B cell (primary cell): ENCODE results near the gene SLC39A11. TPM values are rescaled to one million over a fixed set of nuclear protein-coding genes. Genes with fewer than 3 reads are reported as not detected.

Source experiments
- ATAC-seq: fragments of 200-7000 bp; cut with Tn5 transposase; one replicate; pipeline ENCODE4 v1.10.0; 2021; ENCODE audit warnings: low read depth, mild to moderate bottlenecking, moderate number of reproducible peaks, moderate library complexity
- CTCF ChIA-PET: fragments of 350-600 bp; sonication (Branson Sonifier 250); formaldehyde crosslinking; loops from one replicate; lab custom pipeline; 2021; ENCODE audit warnings: antibody characterized with exemption, inconsistent platforms; lab: Charles Lee
- POLR2A ChIA-PET: fragments of 350-600 bp; sonication (Branson Sonifier 250); formaldehyde crosslinking; loops from one replicate; lab custom pipeline; 2021; ENCODE audit warnings: antibody characterized with exemption; lab: Charles Lee
- DNase-seq: peaks from one replicate; pipeline ENCODE4 v3.0.0; 2013
- H2AFZ ChIP-seq: 2 replicates; pipeline ENCODE4 v1.6.1; 2012; ENCODE audit warnings: mild to moderate bottlenecking, low read depth, low read length; ENCODE audit not compliant: insufficient read depth, poor library complexity, severe bottlenecking
- H3K27ac ChIP-seq, 2 donors: 1 replicate in 1 of 2; 2 replicates in 1 of 2; pipeline ENCODE4 v1.5.1; 2012 to 2013; ENCODE audit warnings: low read length in 2 of 2, mild to moderate bottlenecking in 2 of 2, moderate library complexity in 1 of 2
- H3K27me3 ChIP-seq, 4 experiments: fragments of 200-600 bp in 1 of 4; sonication (generic) in 1 of 4; replicated peaks in 1 of 4; 1 replicate in 2 of 4; 2 replicates in 2 of 4; pipeline versions ENCODE4 v1.6.1 to v1.7.0; 2013 to 2016; ENCODE audit warnings: low read length in 3 of 4, mild to moderate bottlenecking in 2 of 4, mixed read lengths in 1 of 4, moderate library complexity in 1 of 4; ENCODE audit not compliant: insufficient read depth in 4 of 4, control insufficient read depth in 3 of 4; ENCODE audit errors: control extremely low read depth in 1 of 4
- H3K36me3 ChIP-seq, 2 experiments: replicated peaks in 1 of 2; 1 replicate in 1 of 2; 2 replicates in 1 of 2; pipeline versions ENCODE4 v1.6.1 to v1.7.1; 2013; ENCODE audit warnings: low read length in 1 of 2; ENCODE audit not compliant: insufficient read depth in 2 of 2, control insufficient read depth in 1 of 2; ENCODE audit errors: control extremely low read depth in 1 of 2, extremely low read depth in 1 of 2
- H3K4me1 ChIP-seq, 2 donors: fragments of 200-600 bp in 1 of 2; sonication (generic) in 1 of 2; 1 replicate in 1 of 2; 2 replicates in 1 of 2; pipeline versions ENCODE4 v1.5.1 to v1.6.1; 2013 to 2017; ENCODE audit warnings: low read length in 2 of 2; ENCODE audit not compliant: control insufficient read depth in 2 of 2, insufficient read depth in 2 of 2
- H3K4me2 ChIP-seq: replicated peaks from 2 replicates; pipeline ENCODE3; 2012; ENCODE audit warnings: mild to moderate bottlenecking, low read depth, low read length; ENCODE audit not compliant: poor library complexity, severe bottlenecking
- H3K4me3 ChIP-seq, 5 experiments: fragments of 200-600 bp in 1 of 5; sonication (generic) in 1 of 5; 1 replicate in 3 of 5; 2 replicates in 2 of 5; pipeline versions ENCODE4 v1.5.1 to v1.7.0; 2011 to 2016; ENCODE audit warnings: low read length in 4 of 5, mild to moderate bottlenecking in 4 of 5, low read depth in 2 of 5, control low read depth in 1 of 5, moderate library complexity in 1 of 5; ENCODE audit not compliant: insufficient read depth in 1 of 5; ENCODE audit errors: control extremely low read depth in 1 of 5, extremely low read depth in 1 of 5
- H3K79me2 ChIP-seq: fragments of 200-600 bp; sonication (generic); one replicate; pipeline ENCODE4 v1.6.0; 2016; ENCODE audit warnings: low read length; ENCODE audit not compliant: control insufficient read depth, insufficient read depth
- H3K9ac ChIP-seq: fragments of 200-600 bp; sonication (generic); 2 replicates; pipeline ENCODE4 v1.6.1; 2017; ENCODE audit warnings: mild to moderate bottlenecking, low read length, moderate library complexity
- H3K9me3 ChIP-seq, 3 donors: one replicate each; pipeline versions ENCODE4 v1.6.1 to v1.7.1; 2013; ENCODE audit warnings: low read length in 2 of 3; ENCODE audit not compliant: control insufficient read depth in 2 of 3, insufficient read depth in 1 of 3; ENCODE audit errors: control extremely low read depth in 1 of 3
- H4K20me1 ChIP-seq: 2 replicates; pipeline ENCODE4 v1.6.0; 2012; ENCODE audit warnings: mild to moderate bottlenecking, low read length; ENCODE audit not compliant: insufficient read depth, control insufficient read depth, poor library complexity, severe bottlenecking
- H3K27ac Mint-ChIP-seq: one replicate; pipeline ENCODE4 v1.8.0; 2021; ENCODE audit warnings: mixed read lengths
- H3K27me3 Mint-ChIP-seq: one replicate; pipeline ENCODE4 v1.8.0; 2021; ENCODE audit warnings: mixed read lengths
- H3K4me1 Mint-ChIP-seq: one replicate; pipeline ENCODE4 v1.8.0; 2021; ENCODE audit warnings: mixed read lengths
- H3K4me3 Mint-ChIP-seq: one replicate; pipeline ENCODE4 v1.8.0; 2021; ENCODE audit warnings: mixed read lengths
- H3K9me3 Mint-ChIP-seq: one replicate; pipeline ENCODE4 v1.8.0; 2022; ENCODE audit warnings: mixed read lengths; ENCODE audit not compliant: insufficient read depth
- EZH2 ChIP-seq: IDR thresholded peaks from 2 replicates; pipeline ENCODE4 v1.6.1; 2012; ENCODE audit warnings: borderline replicate concordance, low read depth, mild to moderate bottlenecking, moderate library complexity, low read length; ENCODE audit not compliant: insufficient read depth, poor library complexity, severe bottlenecking
- WGBS: methylation state at CpG from one replicate; pipeline ENCODE4 v1.1.5; 2013; ENCODE audit warnings: missing lambda C conversion rate; ENCODE audit not compliant: insufficient coverage; 5-methylcytosine and 5-hydroxymethylcytosine counted together
- intact Hi-C: fragments of 100-400 bp; cut with micrococcal nuclease; formaldehyde crosslinking; loops from one replicate; pipeline ENCODE4 v1.10.0; 2022
- polyA plus RNA-seq: library from polyadenylated mRNA; depleted of rRNA; stranded (reverse); fragments of >200 nt; gene quantifications from 2 replicates; pipeline ENCODE4 v1.2.3, GENCODE V29; 2012
- total RNA-seq, 2 donors: library from RNA; stranded (reverse); fragments of 120-200 nt in 1 of 2; gene quantifications; 1 replicate in 1 of 2; 2 replicates in 1 of 2; pipeline versions ENCODE4 v1.2.3 to v1.2.4, GENCODE V29; 2013 to 2022
- TF ChIP-seq, protein P1 (sequence below): fragments of 200-600 bp; IDR thresholded peaks from one replicate; pipeline ENCODE4 v1.8.0; 2022; ENCODE audit warnings: antibody characterized with exemption, mild to moderate bottlenecking

SLC39A11 gene
- total and polyA plus RNA-seq, 2 donors (not counting 1 experiment from before 2014, with no cell fraction given), result 6.9 to 39.6 TPM

DNA sequence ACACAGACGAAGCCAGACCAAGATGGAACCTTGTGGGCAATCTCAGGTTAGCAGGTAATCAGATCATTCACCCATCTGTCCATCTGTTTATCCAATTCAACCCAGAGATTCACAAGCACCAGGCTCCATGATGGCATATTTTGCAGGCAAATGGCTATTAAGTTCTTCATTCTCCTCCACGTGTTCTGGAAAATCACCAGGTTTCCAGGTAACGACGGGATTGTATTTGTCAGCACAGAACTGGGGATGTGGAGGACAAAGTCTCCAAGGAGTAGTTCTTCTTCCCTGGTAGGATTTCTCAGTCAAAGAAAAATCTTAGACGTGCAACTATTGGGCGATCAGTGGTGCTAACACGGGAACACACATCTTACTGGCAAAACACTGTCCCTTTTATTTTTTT lies 368.8 kb downstream of the SLC39A11 start:
- CTCF ChIA-PET, result interaction anchor here (5.8 to 6.0 kb wide), 2 partner anchors 432 to 646 kb away, joined by 126 to 136 read pairs; no protein-coding TSS in a partner anchor
- no peak overlapping the region for H3K27ac ChIP-seq

DNA sequence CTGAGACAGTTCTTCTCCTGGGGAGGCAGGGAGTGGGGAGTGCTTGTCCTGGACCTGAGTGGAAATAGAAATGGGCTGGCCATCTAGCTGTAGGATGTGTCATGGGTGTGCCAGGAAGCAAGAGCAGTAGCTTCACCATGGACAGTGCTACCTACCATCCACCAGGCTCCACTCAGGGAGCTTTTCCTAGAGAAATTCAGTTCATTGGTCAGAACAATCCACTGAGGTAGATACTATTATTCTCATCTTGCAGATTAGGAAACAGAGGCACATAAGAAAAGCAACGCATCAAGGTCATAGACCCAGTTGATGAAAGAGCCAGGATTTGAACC lies 372.0 kb downstream of the SLC39A11 start:
- Histone ChIP-seq H3K36me3 (no peaks in the 10 kb centered on the region), H3K4me1 (peaks cover 5 to 9% of the 10 kb centered on the region in 2 donors), H2AFZ (no peak overlapping the region), H3K27me3 (no peaks in the 10 kb centered on the region), H4K20me1 (no peaks in the 10 kb centered on the region), H3K4me3 (no peak overlapping the region), H3K27ac (no peak overlapping the region), H3K9ac (no peak overlapping the region), H3K4me2 (no peak overlapping the region), H3K79me2 (no peaks in the 10 kb centered on the region), H3K9me3 (no peaks in the 10 kb centered on the region)
- Mint-ChIP-seq H3K9me3 (no peaks in the 10 kb centered on the region), H3K27ac (no peak overlapping the region), H3K4me1 (peaks cover 7% of the 10 kb centered on the region), H3K27me3 (no peaks in the 10 kb centered on the region), H3K4me3 (no peak overlapping the region)
- CTCF ChIA-PET, result interaction anchor here (1.2 kb wide), 1 partner anchor 161 kb away, joined by 3 read pairs; no protein-coding TSS in a partner anchor
- POLR2A ChIA-PET, result no interaction called here
- no CpG with 5 or more reads among the region's 1 CpG for WGBS
- ATAC-seq (no peak), DNase-seq (no peak)
- intact Hi-C loops, result no loop called here
- TF ChIP-seq, protein P1, sequence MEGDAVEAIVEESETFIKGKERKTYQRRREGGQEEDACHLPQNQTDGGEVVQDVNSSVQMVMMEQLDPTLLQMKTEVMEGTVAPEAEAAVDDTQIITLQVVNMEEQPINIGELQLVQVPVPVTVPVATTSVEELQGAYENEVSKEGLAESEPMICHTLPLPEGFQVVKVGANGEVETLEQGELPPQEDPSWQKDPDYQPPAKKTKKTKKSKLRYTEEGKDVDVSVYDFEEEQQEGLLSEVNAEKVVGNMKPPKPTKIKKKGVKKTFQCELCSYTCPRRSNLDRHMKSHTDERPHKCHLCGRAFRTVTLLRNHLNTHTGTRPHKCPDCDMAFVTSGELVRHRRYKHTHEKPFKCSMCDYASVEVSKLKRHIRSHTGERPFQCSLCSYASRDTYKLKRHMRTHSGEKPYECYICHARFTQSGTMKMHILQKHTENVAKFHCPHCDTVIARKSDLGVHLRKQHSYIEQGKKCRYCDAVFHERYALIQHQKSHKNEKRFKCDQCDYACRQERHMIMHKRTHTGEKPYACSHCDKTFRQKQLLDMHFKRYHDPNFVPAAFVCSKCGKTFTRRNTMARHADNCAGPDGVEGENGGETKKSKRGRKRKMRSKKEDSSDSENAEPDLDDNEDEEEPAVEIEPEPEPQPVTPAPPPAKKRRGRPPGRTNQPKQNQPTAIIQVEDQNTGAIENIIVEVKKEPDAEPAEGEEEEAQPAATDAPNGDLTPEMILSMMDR, result no peak
- no peak for TF ChIP-seq EZH2

More for the DNA sequence above, 368.8 kb downstream of the SLC39A11 start:
- Histone ChIP-seq H3K79me2 (no peaks in the 10 kb centered on the region), H3K9ac (no peak overlapping the region), H3K4me1 (peaks cover 19 to 25% of the 10 kb centered on the region in 2 donors), H3K4me3 (no peak overlapping the region), H4K20me1 (no peaks in the 10 kb centered on the region), H2AFZ (no peak overlapping the region), H3K9me3 (no peaks in the 10 kb centered on the region), H3K27me3 (no peaks in the 10 kb centered on the region), H3K4me2 (no peak overlapping the region), H3K36me3 (no peaks in the 10 kb centered on the region)
- no peak for DNase-seq
- no peak overlapping the region for H3K27ac Mint-ChIP-seq
- TF ChIP-seq, protein P1, result no peak
- no peak for TF ChIP-seq EZH2
- H3K4me1 Mint-ChIP-seq, result peaks cover 31% of the 10 kb centered on the region
- H3K4me3 Mint-ChIP-seq, result no peak overlapping the region
- WGBS, result 97% methylated on average over 3 of the region's 7 CpGs
- H3K9me3 Mint-ChIP-seq, result no peaks in the 10 kb centered on the region
- intact Hi-C loops, result no loop called here
- ATAC-seq, result no peak
- POLR2A ChIA-PET, result no interaction called here
- no peaks in the 10 kb centered on the region for H3K27me3 Mint-ChIP-seq
